ENCODE results near the gene PRTG. TPM values are rescaled to one million over a fixed set of nuclear protein-coding genes. Genes with fewer than 3 reads are reported as not detected.

The PRTG gene
- total RNA-seq, 3 donors from 2014 or later = 5.2 to 11.6 (median 5.8) TPM

DNA sequence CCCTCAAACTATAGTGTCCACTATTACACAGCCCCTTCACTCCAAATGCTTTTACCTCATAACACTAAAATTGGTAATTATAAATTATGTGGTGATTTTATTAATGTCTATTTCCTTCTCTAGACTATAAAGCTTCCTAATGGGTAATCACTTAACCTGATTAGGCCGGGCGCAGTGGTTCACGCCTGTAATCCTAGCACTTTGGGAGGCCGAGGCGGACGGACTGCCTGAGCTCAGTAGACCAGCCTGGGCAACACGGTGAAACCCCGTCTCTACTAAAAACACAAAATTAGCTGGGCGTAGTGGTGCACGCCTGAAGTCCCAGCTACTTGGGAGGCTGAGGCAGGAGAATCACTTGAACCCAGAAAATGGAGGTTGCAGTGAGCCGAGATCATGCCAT lies 83.5 kb downstream of the PRTG start:
- Histone ChIP-seq H3K9me3 (no peaks in the 10 kb centered on the region), H3K27me3 (no peaks in the 10 kb centered on the region), H3K4me3 (no peak overlapping the region), H3K27ac (no peak overlapping the region), H3K4me1 (no peaks in the 10 kb centered on the region), H3K36me3 (no peaks in the 10 kb centered on the region)
- no peak for DNase-seq (ENCODE audit: low spot score in 2 of 2)
- intact Hi-C loops (cut with DNase I; ENCODE audit: low total_unique reads) = no loop called here
- no peak for TF ChIP-seq POLR2A (IDR thresholded peaks at IDR 0.05)
- TF ChIP-seq, protein P1, sequence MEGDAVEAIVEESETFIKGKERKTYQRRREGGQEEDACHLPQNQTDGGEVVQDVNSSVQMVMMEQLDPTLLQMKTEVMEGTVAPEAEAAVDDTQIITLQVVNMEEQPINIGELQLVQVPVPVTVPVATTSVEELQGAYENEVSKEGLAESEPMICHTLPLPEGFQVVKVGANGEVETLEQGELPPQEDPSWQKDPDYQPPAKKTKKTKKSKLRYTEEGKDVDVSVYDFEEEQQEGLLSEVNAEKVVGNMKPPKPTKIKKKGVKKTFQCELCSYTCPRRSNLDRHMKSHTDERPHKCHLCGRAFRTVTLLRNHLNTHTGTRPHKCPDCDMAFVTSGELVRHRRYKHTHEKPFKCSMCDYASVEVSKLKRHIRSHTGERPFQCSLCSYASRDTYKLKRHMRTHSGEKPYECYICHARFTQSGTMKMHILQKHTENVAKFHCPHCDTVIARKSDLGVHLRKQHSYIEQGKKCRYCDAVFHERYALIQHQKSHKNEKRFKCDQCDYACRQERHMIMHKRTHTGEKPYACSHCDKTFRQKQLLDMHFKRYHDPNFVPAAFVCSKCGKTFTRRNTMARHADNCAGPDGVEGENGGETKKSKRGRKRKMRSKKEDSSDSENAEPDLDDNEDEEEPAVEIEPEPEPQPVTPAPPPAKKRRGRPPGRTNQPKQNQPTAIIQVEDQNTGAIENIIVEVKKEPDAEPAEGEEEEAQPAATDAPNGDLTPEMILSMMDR (IDR thresholded peaks at IDR 0.05) = no peak
- TF ChIP-seq POLR2AphosphoS5 (IDR thresholded peaks at IDR 0.05) = no peak

DNA sequence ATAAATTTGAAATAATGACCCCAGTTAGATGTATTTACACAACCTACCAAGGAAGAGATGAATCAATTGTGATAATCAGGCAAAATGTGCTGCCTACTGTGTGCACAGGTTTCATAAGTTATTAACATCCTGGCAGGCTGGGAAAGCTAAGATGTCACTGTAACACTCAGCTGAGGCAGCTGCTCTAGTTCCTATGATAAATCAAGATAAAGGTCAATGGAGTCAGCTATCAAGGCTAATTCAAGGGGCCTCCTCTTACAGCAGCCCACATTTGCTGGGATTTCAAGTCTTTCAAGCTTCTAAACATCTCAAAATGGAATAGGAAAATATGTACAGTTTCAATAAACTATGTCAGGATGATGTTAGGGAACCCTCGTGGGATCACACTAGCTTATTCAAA lies 84.1 kb downstream of the PRTG start:
- DNase-seq (ENCODE audit: low spot score in 2 of 2) = no peak
- intact Hi-C loops (cut with DNase I; ENCODE audit: low total_unique reads) = no loop called here
- no peaks in the 10 kb centered on the region for H3K27me3 ChIP-seq
- TF ChIP-seq POLR2AphosphoS5 (IDR thresholded peaks at IDR 0.05) (no peak), POLR2A (IDR thresholded peaks at IDR 0.05) (no peak)
- TF ChIP-seq, protein P1 (IDR thresholded peaks at IDR 0.05) = no peak
- H3K4me3 ChIP-seq = no peak overlapping the region
- no peaks in the 10 kb centered on the region for H3K36me3 ChIP-seq
- no peaks in the 10 kb centered on the region for H3K9me3 ChIP-seq
- no peak overlapping the region for H3K27ac ChIP-seq
- H3K4me1 ChIP-seq = no peaks in the 10 kb centered on the region

DNA sequence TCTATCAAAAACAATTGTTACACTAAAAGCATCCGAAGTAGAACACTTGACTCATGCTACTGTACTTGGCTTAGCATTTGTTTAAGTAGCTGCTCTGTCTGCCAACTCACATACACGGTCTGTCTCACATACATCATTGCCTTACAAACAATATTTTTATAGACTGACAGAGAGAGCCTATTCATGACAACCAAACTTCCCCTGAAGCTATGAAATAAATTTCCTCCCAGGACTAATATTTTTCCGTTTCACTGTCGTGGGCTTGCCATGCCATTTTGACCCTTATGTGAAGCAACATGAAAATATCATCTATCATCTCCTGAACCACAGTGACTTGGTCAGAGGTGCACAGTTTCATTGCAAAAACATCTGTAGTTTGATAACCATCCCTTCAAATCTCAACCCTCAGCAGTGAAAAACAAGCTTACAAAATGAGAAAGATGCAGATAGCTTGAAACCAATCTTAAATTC lies 88.4 kb downstream of the PRTG start:
- Histone ChIP-seq H3K27me3 (no peaks in the 10 kb centered on the region), H3K4me3 (no peak overlapping the region), H3K4me1 (no peaks in the 10 kb centered on the region), H3K36me3 (no peaks in the 10 kb centered on the region), H3K9me3 (no peaks in the 10 kb centered on the region), H3K27ac (no peak overlapping the region)
- intact Hi-C loops (cut with DNase I; ENCODE audit: low total_unique reads) = no loop called here
- TF ChIP-seq, protein P1 (IDR thresholded peaks at IDR 0.05) = no peak
- no peak for TF ChIP-seq POLR2AphosphoS5 (IDR thresholded peaks at IDR 0.05)
- no peak for TF ChIP-seq POLR2A (IDR thresholded peaks at IDR 0.05)
- no peak for DNase-seq (ENCODE audit: low spot score in 2 of 2)

DNA sequence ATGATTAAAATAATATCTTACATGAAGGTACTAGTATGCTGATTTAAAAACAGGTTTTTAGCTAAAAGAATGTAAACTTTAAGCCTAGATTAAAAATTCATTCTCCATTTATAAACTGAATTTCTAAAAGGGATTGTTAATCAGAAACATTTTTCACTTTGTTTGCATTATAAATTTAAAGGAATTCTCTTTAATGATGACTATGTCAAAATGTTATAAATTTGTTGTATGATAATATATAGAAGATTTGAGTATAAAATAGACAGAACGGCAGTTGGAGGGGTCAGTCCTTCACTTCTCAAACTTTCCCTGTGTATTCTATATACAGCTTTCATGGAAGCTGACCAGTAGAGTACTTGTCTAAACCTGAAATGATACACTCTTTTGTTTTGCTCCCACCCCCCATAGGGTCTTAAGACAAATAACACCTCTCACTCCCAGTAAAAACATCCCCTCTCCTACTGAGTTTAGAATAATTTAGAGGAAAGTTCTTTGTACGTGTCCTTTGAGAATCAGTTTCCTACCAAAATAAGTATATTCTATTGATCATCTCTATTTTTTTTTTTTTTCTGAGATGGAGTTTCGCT lies 90.0 kb downstream of the PRTG start:
- Histone ChIP-seq H3K27me3 (no peaks in the 10 kb centered on the region), H3K9me3 (no peaks in the 10 kb centered on the region), H3K4me3 (no peak overlapping the region), H3K4me1 (no peaks in the 10 kb centered on the region), H3K36me3 (no peaks in the 10 kb centered on the region), H3K27ac (no peak overlapping the region)
- TF ChIP-seq POLR2AphosphoS5 (IDR thresholded peaks at IDR 0.05) = no peak
- intact Hi-C loops (cut with DNase I; ENCODE audit: low total_unique reads) = no loop called here
- no peak for DNase-seq (ENCODE audit: low spot score in 2 of 2)

DNA sequence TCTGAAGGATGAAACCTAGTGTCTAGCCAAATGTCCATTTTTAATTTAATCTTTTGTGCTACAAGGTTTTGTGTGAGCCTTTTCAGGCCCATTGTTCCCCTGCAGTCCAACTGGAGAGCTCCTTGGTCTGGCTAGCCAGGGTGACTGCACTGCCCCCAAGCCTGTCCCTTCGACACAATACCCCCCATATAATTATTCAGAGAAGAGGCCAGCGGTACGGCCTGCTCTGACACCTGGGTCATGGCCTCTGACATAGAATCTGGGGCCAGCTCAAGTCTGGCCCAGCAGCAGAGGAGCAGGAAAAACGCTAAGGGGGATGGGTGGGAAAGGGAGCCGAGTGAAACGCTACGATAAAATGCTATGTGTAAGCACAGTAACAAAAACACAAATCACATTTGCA lies 90.6 kb downstream of the PRTG start:
- TF ChIP-seq POLR2A (IDR thresholded peaks at IDR 0.05) = no peak
- TF ChIP-seq, protein P1 (IDR thresholded peaks at IDR 0.05) = no peak
- no peak for TF ChIP-seq POLR2AphosphoS5 (IDR thresholded peaks at IDR 0.05)
- intact Hi-C loops (cut with DNase I; ENCODE audit: low total_unique reads) = no loop called here
- H3K27me3 ChIP-seq = no peaks in the 10 kb centered on the region
- H3K9me3 ChIP-seq = no peaks in the 10 kb centered on the region
- no peak overlapping the region for H3K27ac ChIP-seq
- H3K4me3 ChIP-seq = no peak overlapping the region
- DNase-seq (ENCODE audit: low spot score in 2 of 2) = no peak
- no peaks in the 10 kb centered on the region for H3K36me3 ChIP-seq
- no peaks in the 10 kb centered on the region for H3K4me1 ChIP-seq

DNA sequence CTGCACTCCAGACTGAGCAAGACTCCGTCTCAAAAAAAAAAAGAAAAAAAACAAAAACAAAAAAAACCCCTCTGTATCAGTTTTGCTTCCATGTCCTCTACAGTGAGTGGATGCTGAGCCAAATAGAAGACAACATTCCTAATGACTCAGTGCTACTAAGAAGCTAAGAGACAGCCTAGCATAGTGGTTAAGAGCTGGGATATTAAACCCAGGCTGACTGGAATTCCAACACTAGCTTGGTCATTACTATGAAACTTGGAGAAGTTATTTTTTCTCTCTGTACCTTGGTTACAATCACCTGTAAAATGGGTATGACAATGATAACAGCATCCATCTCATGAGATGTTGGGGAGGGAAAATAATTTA lies 93.9 kb downstream of the PRTG start:
- Histone ChIP-seq H3K27me3 (no peaks in the 10 kb centered on the region), H3K36me3 (no peaks in the 10 kb centered on the region), H3K9me3 (no peaks in the 10 kb centered on the region), H3K4me1 (no peaks in the 10 kb centered on the region), H3K4me3 (no peak overlapping the region), H3K27ac (no peak overlapping the region)
- no peak for TF ChIP-seq POLR2AphosphoS5 (IDR thresholded peaks at IDR 0.05)
- TF ChIP-seq POLR2A (IDR thresholded peaks at IDR 0.05) = no peak
- TF ChIP-seq, protein P1 (IDR thresholded peaks at IDR 0.05) = no peak
- intact Hi-C loops (cut with DNase I; ENCODE audit: low total_unique reads) = no loop called here
- no peak for DNase-seq (ENCODE audit: low spot score in 2 of 2)
